HUES64 (cell line): ENCODE data around the gene POR.
"Not testable (repeated sequence)": the region's sequence is repeated elsewhere in the genome, so short reads cannot be mapped to it uniquely, and the experiment has no call there.

Source experiments
- H3K27ac ChIP-seq: 2 replicates; pipeline ENCODE4 v1.7.0; 2013; ENCODE audit warnings: low read depth, low read length, inconsistent platforms
- H3K27me3 ChIP-seq: 2 replicates; pipeline ENCODE4 v1.6.1; 2013; ENCODE audit warnings: mild to moderate bottlenecking, low read length; ENCODE audit not compliant: insufficient read depth
- H3K36me3 ChIP-seq: 2 replicates; pipeline ENCODE4 v1.6.1; 2013; ENCODE audit warnings: mild to moderate bottlenecking, low read length; ENCODE audit not compliant: insufficient read depth
- H3K4me1 ChIP-seq: 2 replicates; pipeline ENCODE4 v1.6.1; 2013; ENCODE audit warnings: mild to moderate bottlenecking, low read length, moderate library complexity; ENCODE audit not compliant: insufficient read depth
- H3K4me3 ChIP-seq: 2 replicates; pipeline ENCODE4 v1.5.1; 2013; ENCODE audit warnings: mild to moderate bottlenecking, low read length, moderate library complexity
- H3K9ac ChIP-seq: 2 replicates; pipeline ENCODE4 v1.6.1; 2013; ENCODE audit warnings: mild to moderate bottlenecking, low read depth, low read length
- H3K9me3 ChIP-seq: 2 replicates; pipeline ENCODE4 v1.6.1; 2013; ENCODE audit warnings: low read depth, low read length; ENCODE audit not compliant: insufficient read depth
- WGBS: fragments of 150-250, 120-280 bp; methylation state at CpG from one replicate; pipeline ENCODE4 v1.1.7; 2013; ENCODE audit warnings: missing lambda C conversion rate; 5-methylcytosine and 5-hydroxymethylcytosine counted together

The POR gene

DNA sequence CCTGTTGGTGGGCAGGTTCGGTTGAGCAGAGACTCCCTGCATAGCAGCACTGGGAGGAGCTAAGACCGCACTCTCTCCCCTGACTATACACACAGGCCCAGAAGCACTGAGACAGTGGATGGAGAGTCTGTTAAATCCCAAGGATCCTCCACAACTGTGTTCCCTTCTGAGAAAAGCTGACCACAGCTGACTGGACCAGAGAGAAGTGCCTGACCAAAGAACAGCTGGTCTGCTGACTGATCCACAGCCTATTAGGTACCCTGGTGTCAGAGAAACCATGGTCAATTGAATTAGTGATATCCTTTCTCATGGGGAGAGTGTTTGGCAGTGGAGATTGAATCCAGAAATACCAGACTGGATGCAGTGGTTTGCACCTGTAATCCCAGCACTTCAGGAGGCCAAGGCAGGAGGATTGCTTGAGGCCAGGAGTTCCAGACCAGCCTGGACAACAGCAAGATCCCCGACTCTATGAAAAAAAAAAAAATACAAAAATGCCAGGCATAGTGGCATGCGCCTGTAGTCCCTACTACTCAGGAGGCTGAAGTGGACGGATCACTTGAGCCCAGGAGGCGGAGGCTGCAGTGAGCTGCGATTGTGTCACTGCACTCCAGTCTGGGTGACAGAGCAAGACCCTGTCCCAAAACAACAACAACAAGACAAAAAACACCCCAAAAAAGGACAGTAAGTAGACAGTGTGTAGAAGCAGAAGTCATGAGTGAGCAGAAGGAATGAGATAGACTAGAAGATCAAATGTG is 107.2 kb downstream of the POR start:
- 94% methylated on average over 7 of the region's 7 CpGs for WGBS
- H3K4me1 ChIP-seq: no peaks in the 10 kb centered on the region
- H3K27ac ChIP-seq: no peak overlapping the region
- no peak overlapping the region for H3K9ac ChIP-seq
- H3K36me3 ChIP-seq: peaks cover 32% of the 10 kb centered on the region
- H3K27me3 ChIP-seq: no peaks in the 10 kb centered on the region
- no peaks in the 10 kb centered on the region for H3K9me3 ChIP-seq
- H3K4me3 ChIP-seq: no peak overlapping the region

GRCh38 chr7:76023002-76023401 is 108.0 kb downstream of the POR start:
- no peaks in the 10 kb centered on the region for H3K4me1 ChIP-seq
- H3K4me3 ChIP-seq: no peak overlapping the region
- no peak overlapping the region for H3K9ac ChIP-seq
- peaks cover 33% of the 10 kb centered on the region for H3K36me3 ChIP-seq
- H3K27me3 ChIP-seq: no peaks in the 10 kb centered on the region
- H3K27ac ChIP-seq: no peak overlapping the region
- no peaks in the 10 kb centered on the region for H3K9me3 ChIP-seq
- WGBS: 68% methylated on average over 4 of the region's 4 CpGs

GRCh38 chr7:76029682-76030081 is 114.7 kb downstream of the POR start:
- not testable (repeated sequence) for H3K4me3 ChIP-seq, H3K9me3 ChIP-seq, H3K9ac ChIP-seq, H3K4me1 ChIP-seq, H3K27me3 ChIP-seq, H3K27ac ChIP-seq
- H3K36me3 ChIP-seq: peaks cover 22% of the 10 kb centered on the region
- WGBS: 91% methylated on average over 7 of the region's 7 CpGs

DNA sequence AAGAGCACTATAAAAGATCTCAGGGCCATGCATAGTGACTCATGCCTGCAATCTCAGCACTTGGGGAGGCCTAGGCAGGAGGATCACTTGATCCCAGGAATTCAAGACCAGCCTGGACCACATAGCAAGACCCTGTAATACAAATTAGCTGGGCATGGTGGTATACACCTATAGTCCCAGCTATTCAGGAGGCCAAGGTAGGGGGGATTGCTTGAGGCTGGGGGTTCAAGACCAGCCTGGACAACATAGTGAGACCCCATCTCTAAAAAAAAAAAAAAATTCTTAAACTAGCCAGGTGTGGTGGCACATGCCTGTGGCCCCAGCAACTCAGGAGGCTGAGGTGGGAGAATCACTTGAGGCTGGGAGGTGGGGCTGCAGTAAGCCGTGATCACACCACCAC is 117.0 kb downstream of the POR start:
- 100% methylated on average over 1 of the region's 1 CpG for WGBS
- Histone ChIP-seq H3K9ac (no peak overlapping the region), H3K27ac (no peak overlapping the region), H3K9me3 (no peaks in the 10 kb centered on the region), H3K27me3 (no peaks in the 10 kb centered on the region), H3K4me3 (no peak overlapping the region), H3K36me3 (peaks cover 20% of the 10 kb centered on the region), H3K4me1 (no peaks in the 10 kb centered on the region)
